Upper lobe of left lung (tissue), 4 donors: Measurements from ENCODE around the gene ST3GAL4.
"Not testable (repeated sequence)": the region's sequence is repeated elsewhere in the genome, so short reads cannot be mapped to it uniquely, and the experiment has no call there.

Source experiments
- EP300 ChIP-seq, 4 donors: sonication (generic); formaldehyde crosslinking; IDR thresholded peaks; one replicate each; pipeline ENCODE4 v1.5.1; 2017; ENCODE audit warnings: antibody characterized with exemption in 4 of 4, control low read depth in 2 of 4
- POLR2A ChIP-seq, 4 donors: fragments of 450-650 bp; IDR thresholded peaks; one replicate each; pipeline ENCODE4 v1.5.1; 2016 to 2017; ENCODE audit warnings: antibody characterized with exemption in 4 of 4, mild to moderate bottlenecking in 2 of 4
- POLR2AphosphoS5 ChIP-seq, 2 donors: sonication (generic); formaldehyde crosslinking; IDR thresholded peaks; one replicate each; pipeline ENCODE4 v1.5.1; 2017; ENCODE audit warnings: antibody characterized with exemption in 2 of 2
- TF ChIP-seq, protein P1 (sequence below), 6 experiments: fragments of 450-650 bp in 4 of 6; fragments of 200-600 bp in 2 of 6; sonication (generic) in 2 of 6; IDR thresholded peaks; one replicate each; pipeline ENCODE4 v1.5.1; 2016 to 2019; ENCODE audit warnings: antibody characterized with exemption in 6 of 6

DNA sequence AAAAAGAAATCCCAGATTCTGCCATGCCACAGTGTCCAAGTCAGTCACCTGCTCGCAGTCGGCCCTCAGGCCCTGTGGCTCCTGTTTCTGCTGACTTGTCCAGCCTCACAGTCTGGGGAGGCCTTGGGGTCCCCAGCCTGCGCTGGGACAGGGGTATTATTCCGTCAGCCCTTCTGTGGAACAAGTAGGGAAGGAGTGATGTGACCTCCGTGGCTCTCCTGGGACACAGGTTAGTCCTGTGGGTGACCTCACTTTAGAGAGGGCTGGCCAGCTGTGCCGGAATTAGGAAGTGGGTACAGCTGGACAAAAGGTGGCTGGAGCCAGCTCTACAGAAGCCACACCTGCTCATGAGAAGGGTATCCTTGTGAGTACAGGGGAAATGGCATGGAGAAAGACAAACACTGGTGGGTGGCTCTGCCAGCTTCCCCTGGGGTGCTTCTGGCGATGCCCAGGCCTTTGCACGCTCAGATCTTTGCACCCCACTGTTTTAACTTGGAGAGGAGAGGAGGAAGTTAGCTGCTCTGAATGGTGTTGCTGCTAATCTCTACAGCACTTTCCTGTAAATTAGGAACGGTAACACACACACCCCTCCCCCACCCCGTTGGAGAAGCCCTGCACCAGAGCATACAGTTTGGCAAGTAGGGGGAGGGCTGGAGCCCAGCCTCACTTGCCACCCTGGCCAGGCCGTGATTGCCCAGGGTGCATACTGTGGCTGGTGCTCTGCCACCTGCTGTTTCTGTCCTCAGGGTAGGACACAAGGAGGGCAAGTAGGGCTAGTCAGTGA is 13.0 kb downstream of the ST3GAL4 start:
- TF ChIP-seq, protein P1, sequence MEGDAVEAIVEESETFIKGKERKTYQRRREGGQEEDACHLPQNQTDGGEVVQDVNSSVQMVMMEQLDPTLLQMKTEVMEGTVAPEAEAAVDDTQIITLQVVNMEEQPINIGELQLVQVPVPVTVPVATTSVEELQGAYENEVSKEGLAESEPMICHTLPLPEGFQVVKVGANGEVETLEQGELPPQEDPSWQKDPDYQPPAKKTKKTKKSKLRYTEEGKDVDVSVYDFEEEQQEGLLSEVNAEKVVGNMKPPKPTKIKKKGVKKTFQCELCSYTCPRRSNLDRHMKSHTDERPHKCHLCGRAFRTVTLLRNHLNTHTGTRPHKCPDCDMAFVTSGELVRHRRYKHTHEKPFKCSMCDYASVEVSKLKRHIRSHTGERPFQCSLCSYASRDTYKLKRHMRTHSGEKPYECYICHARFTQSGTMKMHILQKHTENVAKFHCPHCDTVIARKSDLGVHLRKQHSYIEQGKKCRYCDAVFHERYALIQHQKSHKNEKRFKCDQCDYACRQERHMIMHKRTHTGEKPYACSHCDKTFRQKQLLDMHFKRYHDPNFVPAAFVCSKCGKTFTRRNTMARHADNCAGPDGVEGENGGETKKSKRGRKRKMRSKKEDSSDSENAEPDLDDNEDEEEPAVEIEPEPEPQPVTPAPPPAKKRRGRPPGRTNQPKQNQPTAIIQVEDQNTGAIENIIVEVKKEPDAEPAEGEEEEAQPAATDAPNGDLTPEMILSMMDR (IDR thresholded peaks at IDR 0.05), result not testable (repeated sequence)
- TF ChIP-seq POLR2AphosphoS5, POLR2A, EP300 (IDR thresholded peaks at IDR 0.05): not testable (repeated sequence)
